ENCODE results near the gene OGFRL1.
A peak's percentile ranks its signal among the peaks of the same experiment; 100 is the strongest.

The OGFRL1 gene

DNA sequence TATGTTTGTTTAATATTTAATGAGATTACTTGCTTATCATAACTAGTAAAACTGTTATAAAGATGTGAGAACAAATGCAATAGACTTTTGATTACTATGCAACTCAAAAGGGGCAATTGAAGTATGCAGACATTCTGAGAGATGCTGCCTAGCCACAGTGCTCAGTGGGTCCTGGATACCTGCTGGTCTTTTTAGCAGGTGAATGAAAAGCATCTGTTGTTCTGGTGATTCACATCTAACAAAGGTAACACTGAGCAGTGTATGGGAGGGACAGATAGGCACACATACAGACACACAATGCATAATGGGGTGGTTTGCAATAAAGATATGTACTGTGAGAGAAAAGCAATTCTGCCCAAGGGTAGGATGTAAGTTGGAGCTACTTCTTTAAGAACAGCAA lies 46.9 kb downstream of the OGFRL1 start:
- no peak for DNase-seq

DNA sequence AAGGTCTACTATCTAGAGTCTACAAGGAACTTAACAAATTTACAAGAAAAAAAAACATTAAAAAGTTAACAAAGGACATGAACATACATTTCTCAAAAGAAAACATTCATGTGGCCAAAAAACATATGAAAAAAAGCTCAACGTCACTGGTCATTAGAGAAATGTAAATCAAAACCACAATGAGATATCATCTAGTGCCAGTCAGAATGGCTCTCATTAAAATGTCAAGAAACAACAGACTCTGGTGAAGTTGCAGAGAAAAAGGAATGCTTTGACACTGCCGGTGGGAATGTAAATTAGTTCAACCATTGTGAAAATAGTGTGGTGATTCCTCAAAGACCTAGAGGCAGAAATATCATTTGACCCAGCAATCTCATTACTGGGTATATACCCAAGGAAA lies 48.3 kb downstream of the OGFRL1 start:
- DNase-seq: no peak

DNA sequence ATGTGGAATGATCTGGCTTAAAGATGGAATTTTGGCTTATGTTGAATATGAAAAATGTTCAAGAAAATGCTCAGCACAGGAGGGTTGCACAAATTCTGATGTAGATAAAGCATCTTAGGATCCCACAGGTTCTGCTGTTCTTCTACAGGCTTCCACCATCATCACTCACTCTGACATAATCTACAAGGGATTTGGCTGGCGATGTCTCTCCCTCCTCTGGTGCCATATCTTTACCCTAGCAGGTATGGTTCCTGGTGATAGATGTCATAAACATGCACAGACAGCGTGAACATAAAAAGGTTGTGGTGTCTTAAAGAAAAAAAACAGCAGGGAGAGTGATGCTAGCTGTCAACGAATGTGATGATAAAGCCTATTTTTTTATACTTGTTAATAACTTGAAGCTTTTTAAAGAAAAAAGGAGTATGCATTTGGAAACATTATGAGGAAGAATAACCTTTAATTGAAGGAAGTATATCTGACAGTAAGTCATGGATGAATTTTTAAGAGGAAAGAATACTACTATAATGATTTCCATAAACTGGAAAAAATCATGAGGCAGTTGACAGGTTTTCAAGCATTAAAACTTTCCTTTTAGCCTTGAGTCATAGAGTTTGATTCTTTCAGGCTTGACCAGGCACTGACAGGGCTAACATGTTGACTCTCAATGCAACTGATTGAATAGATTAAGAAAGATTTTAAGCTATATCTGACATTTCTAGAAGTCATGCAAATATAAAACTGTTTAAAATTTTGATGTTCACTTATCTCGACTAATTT lies 50.1 kb downstream of the OGFRL1 start:
- DNase-seq: no peak

DNA sequence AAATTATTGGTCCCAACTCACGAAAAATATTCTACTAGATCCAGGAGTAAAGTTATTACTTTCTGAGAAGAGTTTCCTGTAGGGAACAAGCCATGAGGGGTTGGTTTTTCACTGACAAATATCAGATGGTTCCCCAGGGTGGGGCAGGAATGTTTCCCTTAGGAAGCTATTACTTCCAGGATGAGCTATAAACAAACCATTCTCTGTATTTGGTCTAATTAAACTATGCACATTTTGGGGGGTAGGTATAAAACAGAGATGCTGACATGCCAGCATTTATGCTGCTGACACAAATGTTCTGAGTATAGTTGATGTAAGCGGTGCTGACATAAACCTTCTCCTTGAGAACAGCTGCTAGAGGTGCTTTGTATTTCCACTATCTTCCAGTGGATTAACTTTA lies 54.2 kb downstream of the OGFRL1 start:
- DNase-seq: no peak

DNA sequence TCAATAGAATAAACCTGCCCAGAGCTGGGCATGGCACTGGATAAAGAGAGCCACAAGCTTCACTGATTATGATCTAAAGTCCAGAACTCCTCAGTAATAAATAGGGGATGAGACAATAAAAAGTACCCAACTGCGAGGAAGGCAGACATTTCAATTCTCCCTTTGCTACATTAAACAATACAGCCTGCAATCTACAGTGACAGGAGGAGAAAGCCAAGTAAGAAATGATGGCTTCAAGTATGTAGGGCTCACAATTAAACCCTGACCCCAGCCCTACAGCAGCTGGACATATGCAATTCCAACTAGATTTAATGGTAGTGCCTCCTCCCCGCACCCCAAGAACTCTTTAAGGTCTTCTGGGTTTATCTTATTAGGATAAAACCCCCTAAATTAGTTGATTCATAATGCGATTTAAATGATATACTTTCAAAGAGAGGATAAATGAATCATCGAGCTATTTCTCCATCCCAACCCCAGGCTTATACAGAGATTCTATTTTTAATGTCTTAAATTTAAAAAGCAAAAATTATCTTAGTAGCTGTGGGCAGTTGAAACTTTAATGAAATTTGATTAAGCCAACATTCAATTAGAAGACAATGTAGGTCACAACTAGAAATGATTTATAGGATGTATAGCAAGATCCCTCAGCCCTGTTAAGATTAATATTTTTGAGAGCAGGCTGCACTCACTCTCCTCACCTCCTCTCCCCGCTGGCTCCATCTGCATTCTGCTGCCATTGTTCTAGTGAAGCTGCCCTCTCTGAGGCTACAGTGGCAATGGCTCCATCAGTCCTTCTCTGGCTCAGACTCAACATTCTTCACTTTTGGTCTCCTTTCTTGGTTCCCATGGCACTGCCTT lies 57.1 kb downstream of the OGFRL1 start:
- no peak for DNase-seq

DNA sequence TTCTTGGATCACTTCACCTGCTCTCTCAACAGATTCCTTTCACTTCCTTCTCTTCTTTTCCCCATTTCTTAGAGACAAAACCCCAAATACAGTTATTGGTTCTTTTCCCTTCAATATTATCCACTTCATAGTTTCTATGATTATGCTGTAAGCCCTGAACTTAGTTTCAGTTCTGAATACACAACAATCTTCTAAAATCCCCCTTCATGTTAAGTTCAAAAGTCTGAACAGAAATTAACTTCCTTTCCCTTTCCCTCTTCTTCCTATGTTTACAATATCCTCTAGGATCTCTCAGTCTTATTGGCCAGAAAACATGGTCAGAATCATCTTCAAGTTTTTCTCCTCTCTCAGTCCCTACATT lies 57.7 kb downstream of the OGFRL1 start:
- DNase-seq: no peak

DNA sequence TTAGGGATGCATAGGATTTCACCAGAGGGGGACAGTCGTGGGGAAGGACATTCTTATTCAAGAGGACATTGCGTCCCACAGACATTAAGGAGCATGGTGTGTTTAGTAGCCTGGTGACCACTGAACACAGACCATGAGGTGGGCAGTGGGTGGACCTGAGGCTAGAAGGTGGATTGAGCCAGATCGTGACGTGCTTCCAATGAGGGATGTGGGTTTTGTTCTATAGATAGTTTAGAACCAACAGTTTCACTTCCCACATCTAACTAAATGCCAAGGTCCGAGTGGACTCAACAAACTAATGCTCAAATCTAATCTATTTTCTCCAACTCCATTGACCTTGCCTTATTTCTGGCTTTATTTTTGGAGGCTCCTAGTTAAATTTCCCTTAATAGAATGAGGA lies 58.5 kb downstream of the OGFRL1 start:
- DNase-seq: no peak

DNA sequence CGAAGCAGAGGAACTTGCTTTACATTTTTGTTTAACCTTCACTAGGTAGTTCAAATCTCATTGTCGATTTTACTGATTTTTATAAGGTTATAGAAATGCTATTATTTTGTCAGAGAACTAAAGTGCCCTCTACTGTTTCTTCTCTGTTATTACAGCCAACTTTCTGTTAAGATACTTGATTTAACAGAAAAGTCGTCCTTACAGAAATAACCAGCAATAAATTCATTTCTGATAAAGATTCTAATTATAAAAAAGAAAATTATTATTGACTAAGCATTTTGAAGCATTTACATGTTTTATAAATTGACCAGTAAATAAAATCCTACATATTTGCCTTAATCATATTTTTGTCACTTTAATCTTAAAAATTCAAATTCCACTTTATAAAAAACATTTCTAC lies 60.8 kb downstream of the OGFRL1 start:
- peak; percentile 50 for DNase-seq

DNA sequence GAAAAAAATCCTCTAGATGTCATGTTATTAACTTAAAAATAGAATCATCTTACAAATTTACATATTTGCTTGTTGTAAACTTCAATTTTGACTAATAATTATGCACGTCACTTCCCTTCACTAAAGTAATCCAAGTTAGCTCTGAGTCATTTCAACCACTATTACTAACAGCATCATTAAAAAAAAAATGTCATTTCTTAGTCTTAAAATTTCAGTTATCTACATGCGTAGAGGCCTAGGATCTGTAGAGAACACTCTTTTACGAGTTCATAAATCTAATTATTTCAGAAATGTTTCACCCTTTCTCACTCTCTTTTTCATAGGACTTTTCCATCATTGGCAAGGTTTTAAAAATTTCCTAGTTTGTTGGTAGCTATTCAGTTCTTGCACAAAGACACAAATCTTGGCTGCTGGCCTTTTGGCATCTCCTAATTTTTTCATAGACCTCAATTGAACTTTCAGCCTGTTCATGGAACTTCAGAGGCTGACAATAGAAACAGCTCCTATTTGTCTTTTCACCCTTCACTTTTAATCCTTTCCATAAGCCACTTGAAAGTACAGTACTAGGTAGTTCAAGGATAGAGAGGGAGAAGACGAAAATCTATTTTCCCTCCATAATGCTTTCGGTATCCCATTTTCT lies 61.5 kb downstream of the OGFRL1 start:
- no peak for DNase-seq

DNA sequence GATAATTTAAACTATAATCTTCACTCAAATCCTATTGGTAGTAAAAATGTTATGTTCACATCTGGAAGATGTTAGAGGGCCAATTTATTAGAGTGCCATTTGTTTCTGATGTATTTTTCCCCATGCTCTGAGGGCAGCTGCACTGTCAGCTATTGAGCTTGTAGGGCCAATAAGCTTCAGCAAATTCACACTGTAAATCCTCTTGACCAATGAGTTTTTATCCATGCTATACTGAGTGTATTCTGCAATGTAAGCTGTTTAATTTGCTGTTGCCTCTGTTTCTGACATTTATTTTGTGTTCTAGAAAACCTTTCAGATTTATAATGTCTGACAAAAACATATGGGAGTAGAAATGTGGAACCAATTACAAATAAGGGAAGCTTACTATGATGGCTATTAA lies 62.6 kb downstream of the OGFRL1 start:
- no peak for DNase-seq
